Measurements from ENCODE around the gene AREL1.

Gene AREL1

GRCh38 chr14:74619672-74620131, 93.2 kb downstream of the AREL1 start:
- no peak for DNase-seq
- Mint-ChIP-seq H3K27me3 (peaks cover 33% of the 10 kb centered on the region), H3K4me1 (peaks cover 72% of the 10 kb centered on the region)

GRCh38 chr14:74618078-74618952, 94.6 kb downstream of the AREL1 start:
- peaks cover 36% of the 10 kb centered on the region for H3K27me3 Mint-ChIP-seq
- peak overlapping the region; percentile 15 for H3K4me3 Mint-ChIP-seq
- no peaks in the 10 kb centered on the region for H3K9me3 Mint-ChIP-seq
- H3K27ac Mint-ChIP-seq = peak overlapping the region; percentile 61
- ATAC-seq (peak; percentile 71), DNase-seq (peak; percentile 70)
- H3K4me1 Mint-ChIP-seq = peaks cover 79% of the 10 kb centered on the region
- H3K36me3 Mint-ChIP-seq (ENCODE audit: low read depth) = no peaks in the 10 kb centered on the region

More at GRCh38 chr14:74619672-74620131, 93.2 kb downstream of the AREL1 start:
- H3K4me3 Mint-ChIP-seq = no peak overlapping the region
- ATAC-seq = no peak
- H3K36me3 Mint-ChIP-seq (ENCODE audit: low read depth) = no peaks in the 10 kb centered on the region
- H3K27ac Mint-ChIP-seq = peak overlapping the region; percentile 68
- no peaks in the 10 kb centered on the region for H3K9me3 Mint-ChIP-seq

DNA sequence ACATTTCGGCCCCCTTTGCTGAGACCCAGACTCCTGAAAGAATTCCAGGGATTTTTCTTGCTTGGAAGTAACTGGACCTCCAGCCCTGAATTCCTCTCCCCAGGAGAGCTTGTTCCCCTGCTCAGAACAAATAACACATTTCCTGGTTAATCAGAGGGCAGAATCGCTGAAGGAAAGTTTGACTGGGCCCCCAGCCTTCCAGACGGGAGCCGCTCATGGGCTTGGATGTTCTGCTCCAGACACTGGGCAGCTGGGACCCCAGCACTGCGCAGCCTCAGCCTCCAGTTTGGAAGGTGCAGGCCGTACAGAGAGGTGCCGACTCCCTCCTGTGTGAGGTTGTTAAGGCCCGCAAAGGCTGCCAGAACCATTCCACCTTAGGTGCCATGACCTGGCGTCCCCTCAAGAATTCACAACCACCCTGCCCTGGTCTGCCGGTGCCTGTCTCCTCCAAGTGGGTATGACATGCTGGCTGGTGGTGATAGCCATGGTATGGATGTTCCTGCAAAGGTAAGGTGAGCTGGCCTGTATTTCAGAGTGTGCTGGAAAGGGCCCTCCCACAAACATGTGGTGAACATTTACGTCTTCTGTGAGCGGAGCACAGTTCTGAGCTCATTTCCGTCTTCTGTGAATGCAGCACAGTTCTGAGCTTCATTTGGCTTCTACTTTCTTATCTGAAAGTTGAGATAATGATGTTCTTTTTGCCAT, 95.7 kb downstream of the AREL1 start:
- no peak overlapping the region for H3K4me3 Mint-ChIP-seq
- peaks cover 31% of the 10 kb centered on the region for H3K27me3 Mint-ChIP-seq
- H3K27ac Mint-ChIP-seq = no peak overlapping the region
- peaks cover 80% of the 10 kb centered on the region for H3K4me1 Mint-ChIP-seq
- H3K9me3 Mint-ChIP-seq = no peaks in the 10 kb centered on the region
- DNase-seq (no peak), ATAC-seq (no peak)
- H3K36me3 Mint-ChIP-seq (ENCODE audit: low read depth) = no peaks in the 10 kb centered on the region

DNA sequence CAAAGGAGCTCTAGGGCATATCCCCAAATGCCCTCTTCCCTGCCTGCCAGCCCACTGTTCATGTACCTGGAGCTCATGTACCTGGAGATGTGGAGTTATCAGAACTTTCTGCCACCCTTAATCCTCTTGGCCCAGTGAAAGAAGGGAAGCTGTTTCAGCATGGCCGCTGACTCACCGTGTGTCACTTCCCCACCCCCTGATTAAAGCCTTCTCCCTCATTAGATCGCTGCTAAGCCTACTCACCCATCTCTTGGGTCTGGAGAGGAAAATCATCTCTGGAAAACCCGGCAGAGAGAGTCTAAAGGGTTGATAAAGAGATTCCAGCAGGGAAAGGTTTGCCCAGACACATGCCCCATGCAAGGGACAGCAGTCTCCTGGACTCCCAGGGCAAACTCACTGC, 96.4 kb downstream of the AREL1 start:
- Mint-ChIP-seq H3K36me3 (ENCODE audit: low read depth) (no peaks in the 10 kb centered on the region), H3K27ac (no peak overlapping the region), H3K4me1 (peaks cover 80% of the 10 kb centered on the region), H3K9me3 (no peaks in the 10 kb centered on the region), H3K27me3 (peaks cover 25% of the 10 kb centered on the region), H3K4me3 (no peak overlapping the region)
- DNase-seq = peak; percentile 49
- no peak for ATAC-seq

- no peaks in the 10 kb centered on the region for H3K36me3 Mint-ChIP-seq (ENCODE audit: low read depth)
- H3K4me1 Mint-ChIP-seq = peaks cover 76% of the 10 kb centered on the region
- no peaks in the 10 kb centered on the region for H3K9me3 Mint-ChIP-seq
- no peak for ATAC-seq
- no peak overlapping the region for H3K4me3 Mint-ChIP-seq
- H3K27me3 Mint-ChIP-seq = peaks cover 26% of the 10 kb centered on the region
- no peak overlapping the region for H3K27ac Mint-ChIP-seq
- DNase-seq = no peak
Observed at GRCh38 chr14:74615735-74616134, 97.1 kb downstream of the AREL1 start.

DNA sequence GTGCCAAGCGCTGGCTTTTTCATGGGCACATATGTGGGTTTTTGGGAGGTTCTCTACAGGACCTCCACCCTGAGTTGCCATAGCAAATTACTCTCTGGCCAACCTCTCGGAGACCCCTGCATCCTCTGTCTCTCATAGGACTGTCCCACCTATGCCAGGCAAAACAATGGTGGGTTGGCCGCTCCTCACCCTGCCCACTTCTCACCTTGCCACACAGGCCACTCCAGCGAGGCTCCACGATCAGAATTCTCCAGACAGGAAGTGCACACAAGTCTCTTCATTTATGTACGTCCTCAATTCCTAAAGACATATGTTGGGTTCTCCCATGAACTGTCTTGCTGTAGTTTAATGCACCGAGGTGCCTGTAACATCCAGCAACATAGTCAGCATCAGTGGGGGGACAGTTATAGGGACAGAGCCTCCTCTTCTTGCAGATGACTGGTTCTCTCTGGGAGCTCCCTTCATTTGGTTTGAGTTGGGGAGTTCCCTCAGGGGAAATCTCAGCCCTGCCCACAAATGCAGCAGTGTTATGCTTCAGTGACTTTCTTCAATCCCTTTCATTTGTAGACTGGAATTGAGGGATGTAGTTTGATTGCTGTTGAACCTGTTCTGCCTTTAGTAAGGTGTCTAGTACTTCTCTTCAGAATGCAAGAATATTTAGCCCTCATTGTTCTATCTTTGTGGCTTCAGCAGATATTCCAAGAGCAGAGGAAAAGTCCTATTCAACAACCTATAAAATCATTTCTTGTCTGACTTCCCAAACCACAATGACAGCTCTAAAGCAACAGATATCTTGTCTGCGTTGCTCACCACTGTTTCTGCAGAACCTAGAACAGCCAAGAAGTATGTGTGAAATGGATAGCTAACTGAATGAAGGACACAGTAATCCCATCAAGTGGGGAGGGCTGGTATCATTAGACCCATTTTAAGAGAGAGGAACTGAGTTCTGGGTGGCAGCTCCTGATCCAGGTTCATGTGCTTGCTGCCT, 98.1 kb downstream of the AREL1 start:
- Mint-ChIP-seq H3K27me3 (peaks cover 35% of the 10 kb centered on the region), H3K9me3 (no peaks in the 10 kb centered on the region), H3K4me3 (no peak overlapping the region), H3K27ac (no peak overlapping the region), H3K36me3 (ENCODE audit: low read depth) (no peaks in the 10 kb centered on the region), H3K4me1 (peaks cover 72% of the 10 kb centered on the region)
- ATAC-seq (no peak), DNase-seq (no peak)

- Mint-ChIP-seq H3K27ac (no peak overlapping the region), H3K36me3 (ENCODE audit: low read depth) (no peaks in the 10 kb centered on the region), H3K4me3 (peak overlapping the region; percentile 7), H3K4me1 (peaks cover 66% of the 10 kb centered on the region), H3K27me3 (peaks cover 35% of the 10 kb centered on the region), H3K9me3 (no peaks in the 10 kb centered on the region)
- DNase-seq (no peak), ATAC-seq (no peak)
Observed at GRCh38 chr14:74613211-74613914, 99.5 kb downstream of the AREL1 start.

DNA sequence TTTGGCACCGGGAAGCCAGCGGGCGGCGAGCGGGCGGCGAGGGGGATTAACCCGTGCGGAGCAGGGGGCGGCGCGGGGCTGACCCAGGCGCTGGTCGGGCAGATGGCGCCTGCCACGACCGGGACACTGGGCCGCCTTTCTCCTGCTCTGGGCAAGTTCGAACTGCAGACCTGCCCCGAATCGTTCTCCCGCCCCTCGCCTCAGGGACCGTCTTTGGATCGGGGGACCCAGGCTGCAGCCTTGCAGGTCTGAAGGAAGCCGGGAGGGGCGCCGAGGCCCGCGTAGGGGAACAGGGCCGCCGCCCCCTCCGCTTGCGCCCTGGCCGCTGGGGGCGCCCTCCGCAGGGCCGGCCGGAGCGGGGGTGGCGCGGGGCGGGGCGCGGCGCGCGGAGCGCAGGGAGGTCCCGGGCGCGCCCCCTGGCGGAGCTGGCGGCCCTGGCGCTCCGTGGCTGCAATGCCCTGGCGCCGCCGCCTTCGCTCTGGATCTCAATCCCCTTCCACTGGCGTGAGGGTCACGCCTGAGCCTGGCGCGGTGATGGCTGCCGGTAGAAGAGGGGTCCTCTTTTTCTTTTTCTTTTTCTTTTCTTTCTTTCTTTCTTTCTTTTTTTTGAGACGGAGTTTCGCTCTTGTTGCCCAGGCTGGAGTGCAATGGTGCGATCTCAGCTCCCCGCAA, 100.4 kb downstream of the AREL1 start:
- DNase-seq (peak; percentile 89), ATAC-seq (peak; percentile 81)
- Mint-ChIP-seq H3K4me3 (peak overlapping the region; percentile 52), H3K27ac (no peak overlapping the region), H3K36me3 (ENCODE audit: low read depth) (no peaks in the 10 kb centered on the region), H3K4me1 (peaks cover 58% of the 10 kb centered on the region), H3K27me3 (peaks cover 35% of the 10 kb centered on the region), H3K9me3 (no peaks in the 10 kb centered on the region)

GRCh38 chr14:74611650-74612349, 101.1 kb downstream of the AREL1 start, which contains the start of gene LTBP2:
LTBP2 (minus strand) TSS chr14:74612237; CDS start chr14:74611944, 293 bp downstream.
- Mint-ChIP-seq H3K27ac (no peak within 1 kb of the TSS), H3K4me1 (peaks cover 59% of the 10 kb centered on the region), H3K27me3 (peaks cover 37% of the 10 kb centered on the region), H3K4me3 (peak within 1 kb of the TSS; percentile 52), H3K9me3 (no peaks in the 10 kb centered on the region), H3K36me3 (ENCODE audit: low read depth) (no peaks in the 10 kb centered on the region)
- ATAC-seq = no peak
- DNase-seq = no peak
